HEK293 (cell line): Measurements from ENCODE around the gene SPAM1.

Experiments used
- CTCF ChIA-PET: fragments of 350-600 bp; formaldehyde crosslinking; extraction: SDS; loops from one replicate; lab custom pipeline; 2021; ENCODE audit warnings: antibody characterized with exemption; lab: Yijun Ruan, JAX
- POLR2A ChIA-PET: fragments of 300-600 bp; formaldehyde crosslinking; extraction: SDS; loops from one replicate; lab custom pipeline; 2020; ENCODE audit warnings: antibody characterized with exemption, inconsistent platforms; lab: Yijun Ruan, JAX
- H3K27ac ChIP-seq: fragments of 200-500 bp; sonication (Bioruptor generic); 2 replicates; pipeline ENCODE4 v1.5.1; 2014; ENCODE audit warnings: low read depth, low read length, control low read depth, inconsistent platforms; ENCODE audit errors: extremely low read depth
- H3K36me3 ChIP-seq, 2 experiments: fragments of 200-500 bp in 1 of 2; sonication (Bioruptor generic) in 1 of 2; 1 replicate in 1 of 2; 2 replicates in 1 of 2; pipeline ENCODE4 v1.5.1; 2014 to 2017; ENCODE audit warnings: inconsistent platforms in 2 of 2, low read length in 2 of 2; ENCODE audit not compliant: control insufficient read depth in 2 of 2, insufficient read depth in 1 of 2
- H3K4me1 ChIP-seq: fragments of 200-500 bp; sonication (Bioruptor generic); 2 replicates; pipeline ENCODE4 v1.5.1; 2014; ENCODE audit warnings: mild to moderate bottlenecking, low read length, inconsistent platforms; ENCODE audit not compliant: control insufficient read depth, insufficient read depth
- H3K4me3 ChIP-seq: 2 replicates; pipeline ENCODE4 v1.5.1; 2011; ENCODE audit warnings: low read depth, mild to moderate bottlenecking, control low read depth, low read length, moderate library complexity
- H3K9me3 ChIP-seq: fragments of 200-500 bp; sonication (Bioruptor generic); 2 replicates; pipeline ENCODE4 v1.5.1; 2014; ENCODE audit warnings: low read depth, low read length, inconsistent platforms; ENCODE audit not compliant: control insufficient read depth, insufficient read depth
- AEBP2 ChIP-seq: fragments of 450-650 bp; formaldehyde crosslinking; IDR thresholded peaks from 2 replicates; pipeline ENCODE4 v1.5.1; 2016; ENCODE audit warnings: missing biosample characterization, missing genetic modification characterization, borderline replicate concordance
- FEZF1 ChIP-seq: fragments of 450-650 bp; formaldehyde crosslinking; IDR thresholded peaks from 2 replicates; pipeline ENCODE4 v1.5.1; 2016; ENCODE audit warnings: missing biosample characterization, missing genetic modification characterization
- GLIS1 ChIP-seq: fragments of 450-650 bp; formaldehyde crosslinking; IDR thresholded peaks from 2 replicates; pipeline ENCODE4 v1.5.1; 2016; ENCODE audit warnings: missing biosample characterization, missing genetic modification characterization
- HOXA7 ChIP-seq: sonication (generic); formaldehyde crosslinking; IDR thresholded peaks from 2 replicates; pipeline ENCODE4 v1.8.1; 2022; ENCODE audit warnings: missing genetic modification reagents, borderline replicate concordance
- IKZF3 ChIP-seq: fragments of 450-650 bp; IDR thresholded peaks from 2 replicates; pipeline ENCODE4 v1.5.0; 2018; ENCODE audit warnings: missing biosample characterization, mild to moderate bottlenecking, missing genetic modification characterization, moderate library complexity
- KLF7 ChIP-seq: fragments of 450-650 bp; formaldehyde crosslinking; IDR thresholded peaks from 2 replicates; pipeline ENCODE4 v1.5.1; 2016; ENCODE audit warnings: missing biosample characterization, missing genetic modification characterization, borderline replicate concordance
- REPIN1 ChIP-seq: fragments of 450-650 bp; formaldehyde crosslinking; IDR thresholded peaks from 2 replicates; pipeline ENCODE4 v1.5.1; 2017; ENCODE audit warnings: missing biosample characterization, missing genetic modification characterization, low read depth
- SCRT1 ChIP-seq: fragments of 450-650 bp; formaldehyde crosslinking; IDR thresholded peaks from 2 replicates; pipeline ENCODE4 v1.5.1; 2016; ENCODE audit warnings: missing biosample characterization, missing genetic modification characterization, borderline replicate concordance
- SETDB1 ChIP-seq: IDR thresholded peaks from one replicate; pipeline ENCODE4 v1.6.1; 2017; ENCODE audit warnings: mild to moderate bottlenecking, low read length, moderate library complexity, mixed read lengths; ENCODE audit not compliant: insufficient read length
- ZBTB20 ChIP-seq: fragments of 450-650 bp; formaldehyde crosslinking; IDR thresholded peaks from 2 replicates; pipeline ENCODE4 v1.5.1; 2016; ENCODE audit warnings: missing biosample characterization, missing genetic modification characterization
- ZBTB49 ChIP-seq: fragments of 450-650 bp; formaldehyde crosslinking; IDR thresholded peaks from 2 replicates; pipeline ENCODE4 v1.5.1; 2016; ENCODE audit warnings: missing biosample characterization, missing genetic modification characterization, low read depth
- ZNF138 ChIP-seq: fragments of 450-650 bp; formaldehyde crosslinking; IDR thresholded peaks from 2 replicates; pipeline ENCODE4 v1.5.1; 2016; ENCODE audit warnings: missing biosample characterization, missing genetic modification characterization, borderline replicate concordance
- ZNF146 ChIP-seq: fragments of 450-650 bp; formaldehyde crosslinking; IDR thresholded peaks from 2 replicates; pipeline ENCODE4 v1.5.1; 2016; ENCODE audit warnings: missing biosample characterization, missing genetic modification characterization
- ZNF18 ChIP-seq: fragments of 450-650 bp; formaldehyde crosslinking; IDR thresholded peaks from 2 replicates; pipeline ENCODE4 v1.5.1; 2016; ENCODE audit warnings: missing biosample characterization, missing genetic modification characterization
- ZNF335 ChIP-seq: fragments of 450-650 bp; formaldehyde crosslinking; conservative IDR thresholded peaks from 2 replicates; pipeline ENCODE4 v1.5.1; 2016; ENCODE audit warnings: missing biosample characterization, missing genetic modification characterization
- ZNF449 ChIP-seq: fragments of 450-650 bp; formaldehyde crosslinking; IDR thresholded peaks from 2 replicates; pipeline ENCODE4 v1.5.1; 2017; ENCODE audit warnings: missing biosample characterization, mild to moderate bottlenecking, missing genetic modification characterization, moderate library complexity
- ZNF555 ChIP-seq: fragments of 450-650 bp; formaldehyde crosslinking; conservative IDR thresholded peaks from 2 replicates; pipeline ENCODE4 v1.5.1; 2017; ENCODE audit warnings: missing biosample characterization, mild to moderate bottlenecking, missing genetic modification characterization, inconsistent platforms
- ZNF585B ChIP-seq: fragments of 450-650 bp; formaldehyde crosslinking; IDR thresholded peaks from 2 replicates; pipeline ENCODE4 v1.5.1; 2016; ENCODE audit warnings: missing biosample characterization, missing genetic modification characterization
- ZNF623 ChIP-seq: fragments of 450-650 bp; formaldehyde crosslinking; IDR thresholded peaks from 2 replicates; pipeline ENCODE4 v1.5.1; 2016; ENCODE audit warnings: missing biosample characterization, missing genetic modification characterization
- ZNF670 ChIP-seq: fragments of 450-650 bp; formaldehyde crosslinking; IDR thresholded peaks from 2 replicates; pipeline ENCODE4 v1.5.1; 2016; ENCODE audit warnings: missing biosample characterization, missing genetic modification characterization, low read depth
- ZNF704 ChIP-seq: fragments of 450-650 bp; formaldehyde crosslinking; IDR thresholded peaks from 2 replicates; pipeline ENCODE4 v1.5.1; 2016; ENCODE audit warnings: missing biosample characterization, missing genetic modification characterization
- ZNF830 ChIP-seq: fragments of 450-650 bp; IDR thresholded peaks from 2 replicates; pipeline ENCODE4 v1.5.0; 2018; ENCODE audit warnings: missing biosample characterization, missing genetic modification characterization, low read depth, mild to moderate bottlenecking, moderate library complexity
- ZSCAN16 ChIP-seq: fragments of 450-650 bp; formaldehyde crosslinking; IDR thresholded peaks from 2 replicates; pipeline ENCODE4 v1.5.1; 2016; ENCODE audit warnings: missing biosample characterization, missing genetic modification characterization
- ZSCAN4 ChIP-seq: fragments of 450-650 bp; formaldehyde crosslinking; IDR thresholded peaks from 2 replicates; pipeline ENCODE4 v1.5.1; 2017; ENCODE audit warnings: missing biosample characterization, missing genetic modification characterization

Gene SPAM1

GRCh38 chr7:123975084-123975483 lies 50.0 kb downstream of the SPAM1 start (continued):
- TF ChIP-seq ZBTB49 (tag by site-specific recombination) (no peak), IKZF3 (no peak), ZNF18 (tag by site-specific recombination) (no peak), ZNF585B (tag by site-specific recombination) (no peak)

GRCh38 chr7:123977081-123977480 lies 52.0 kb downstream of the SPAM1 start:
- Histone ChIP-seq H3K36me3 (no peaks in the 10 kb centered on the region), H3K27ac (no peak overlapping the region), H3K9me3 (no peaks in the 10 kb centered on the region), H3K4me1 (no peaks in the 10 kb centered on the region), H3K4me3 (no peak overlapping the region)
- ChIA-PET POLR2A (no interaction called here), CTCF (no interaction called here)
- no peak for TF ChIP-seq ZNF146
- TF ChIP-seq ZNF335, result no peak
- no peak for TF ChIP-seq ZNF830 (tag by site-specific recombination)
- TF ChIP-seq SETDB1, result no peak
- TF ChIP-seq ZNF555 (tag by site-specific recombination), result no peak
- TF ChIP-seq KLF7 (tag by site-specific recombination), result no peak
- no peak for TF ChIP-seq AEBP2 (tag by site-specific recombination)
- no peak for TF ChIP-seq ZSCAN16 (tag by site-specific recombination)
- no peak for TF ChIP-seq SCRT1
- no peak for TF ChIP-seq FEZF1 (tag by site-specific recombination)
- no peak for TF ChIP-seq REPIN1 (tag by site-specific recombination)
- no peak for TF ChIP-seq ZNF704
- TF ChIP-seq ZBTB20 (tag by site-specific recombination), result no peak
- TF ChIP-seq GLIS1, result no peak
- TF ChIP-seq ZSCAN4 (tag by site-specific recombination), result no peak
- TF ChIP-seq ZNF670 (tag by site-specific recombination), result no peak
- TF ChIP-seq HOXA7 (CRISPR knock-in tag), result no peak
- TF ChIP-seq ZNF138 (tag by site-specific recombination), result no peak
- no peak for TF ChIP-seq ZNF449 (tag by site-specific recombination)
- TF ChIP-seq ZNF623 (tag by site-specific recombination), result no peak
